Loucy (cell line): Measurements from ENCODE around the gene HBP1.

ENCODE experiments used
- EZH2phosphoT487 ChIP-seq: fragments of 200-600 bp; IDR thresholded peaks from 2 replicates; pipeline ENCODE4 v1.6.1; 2018; ENCODE audit warnings: antibody characterized with exemption, mild to moderate bottlenecking, moderate library complexity, borderline replicate concordance
- TF ChIP-seq, protein P1 (sequence below): fragments of 200-600 bp; sonication (generic); conservative IDR thresholded peaks from 2 replicates; pipeline ENCODE4 v1.5.1; 2014; ENCODE audit warnings: mild to moderate bottlenecking, antibody characterized with exemption, low read length

DNA sequence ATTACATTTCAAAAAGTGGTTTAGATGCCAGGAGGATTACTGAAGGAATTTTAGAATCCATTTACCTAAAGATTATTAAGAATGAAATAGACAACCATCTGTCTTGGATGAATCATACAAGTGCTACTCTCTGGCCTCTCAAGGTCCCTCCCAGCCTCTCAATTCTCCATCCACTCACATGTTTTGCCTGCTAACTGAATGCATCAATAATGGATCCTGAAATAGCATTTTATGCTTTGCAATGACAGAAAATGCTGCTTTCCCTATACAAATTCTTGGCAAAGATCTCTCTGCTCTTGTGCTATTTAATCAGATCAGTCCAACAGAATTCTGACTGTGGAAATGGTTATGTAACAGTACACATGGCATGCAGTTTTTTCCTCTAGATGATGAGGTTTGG lies 68.1 kb downstream of the HBP1 start:
- TF ChIP-seq, protein P1, sequence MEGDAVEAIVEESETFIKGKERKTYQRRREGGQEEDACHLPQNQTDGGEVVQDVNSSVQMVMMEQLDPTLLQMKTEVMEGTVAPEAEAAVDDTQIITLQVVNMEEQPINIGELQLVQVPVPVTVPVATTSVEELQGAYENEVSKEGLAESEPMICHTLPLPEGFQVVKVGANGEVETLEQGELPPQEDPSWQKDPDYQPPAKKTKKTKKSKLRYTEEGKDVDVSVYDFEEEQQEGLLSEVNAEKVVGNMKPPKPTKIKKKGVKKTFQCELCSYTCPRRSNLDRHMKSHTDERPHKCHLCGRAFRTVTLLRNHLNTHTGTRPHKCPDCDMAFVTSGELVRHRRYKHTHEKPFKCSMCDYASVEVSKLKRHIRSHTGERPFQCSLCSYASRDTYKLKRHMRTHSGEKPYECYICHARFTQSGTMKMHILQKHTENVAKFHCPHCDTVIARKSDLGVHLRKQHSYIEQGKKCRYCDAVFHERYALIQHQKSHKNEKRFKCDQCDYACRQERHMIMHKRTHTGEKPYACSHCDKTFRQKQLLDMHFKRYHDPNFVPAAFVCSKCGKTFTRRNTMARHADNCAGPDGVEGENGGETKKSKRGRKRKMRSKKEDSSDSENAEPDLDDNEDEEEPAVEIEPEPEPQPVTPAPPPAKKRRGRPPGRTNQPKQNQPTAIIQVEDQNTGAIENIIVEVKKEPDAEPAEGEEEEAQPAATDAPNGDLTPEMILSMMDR, result no peak
- TF ChIP-seq EZH2phosphoT487, result no peak
